Epithelial cell of proximal tubule (primary cell): Measurements from ENCODE around the gene KRTAP1-5. TPM values are rescaled to one million over a fixed set of nuclear protein-coding genes. Genes with fewer than 3 reads are reported as not detected.

Experiments used
- DNase-seq: peaks from one replicate; pipeline ENCODE4 v3.0.0-alpha.2; 2011; ENCODE audit warnings: low read depth
- H3K4me3 ChIP-seq: 2 replicates; pipeline ENCODE4 v1.5.1; 2011; ENCODE audit warnings: low read depth, mild to moderate bottlenecking, low read length
- CTCF ChIP-seq: conservative IDR thresholded peaks from 2 replicates; pipeline ENCODE4 v1.5.1; 2012; ENCODE audit warnings: low read depth, mild to moderate bottlenecking, low read length
- total RNA-seq: library from RNA; depleted of rRNA; stranded (reverse); fragments of >200 nt; gene quantifications from 2 replicates; pipeline ENCODE4 v1.2.3, GENCODE V29; 2015

The KRTAP1-5 gene
- total RNA-seq, 1 donor from 2014 or later, result not detected

- no peak for TF ChIP-seq CTCF
- H3K4me3 ChIP-seq, result no peak overlapping the region
- DNase-seq, result no peak
Observed at GRCh38 chr17:40978575-40979151, 48.3 kb downstream of the KRTAP1-5 start.

Other genes with a start within 250 kb of the KRTAP1-5 start
- not detected in 2 replicates for gene KRT27, start 244.7 kb downstream of the KRTAP1-5 start, total RNA-seq
- gene KRT28, start 227.2 kb downstream of the KRTAP1-5 start, total RNA-seq, result not detected in 2 replicates
- gene KRT10, start 204.6 kb downstream of the KRTAP1-5 start, total RNA-seq, result 10.8 and 22.6 TPM in 2 replicates
- not detected in 2 replicates for gene KRT12, start 160.0 kb downstream of the KRTAP1-5 start, total RNA-seq
- not detected in 2 replicates for gene KRT20, start 142.0 kb downstream of the KRTAP1-5 start, total RNA-seq
- 13.4 and 17.1 TPM in 2 replicates for gene KRT23, start 89.6 kb downstream of the KRTAP1-5 start, total RNA-seq
- not detected in 2 replicates for gene KRT39, start 60.3 kb downstream of the KRTAP1-5 start, total RNA-seq
- not detected in 2 replicates for gene KRT40, start 42.9 kb downstream of the KRTAP1-5 start, total RNA-seq
- gene KRTAP3-3, start 33.0 kb downstream of the KRTAP1-5 start, total RNA-seq, result not detected in 2 replicates
- not detected in 2 replicates for gene KRTAP3-2, start 27.3 kb downstream of the KRTAP1-5 start, total RNA-seq
- not detected in 2 replicates for gene KRTAP3-1, start 18.1 kb downstream of the KRTAP1-5 start, total RNA-seq
- gene KRTAP1-4, start 3.0 kb upstream of the KRTAP1-5 start, total RNA-seq, result not detected in 2 replicates
- not detected in 2 replicates for gene KRTAP1-3, start 7.7 kb upstream of the KRTAP1-5 start, total RNA-seq
- not detected in 2 replicates for gene KRTAP1-1, start 14.2 kb upstream of the KRTAP1-5 start, total RNA-seq
- gene KRTAP2-1, start 20.1 kb upstream of the KRTAP1-5 start, total RNA-seq, result not detected in 2 replicates
- gene KRTAP2-2, start 28.0 kb upstream of the KRTAP1-5 start, total RNA-seq, result not detected in 2 replicates
- gene KRTAP2-3, start 32.9 kb upstream of the KRTAP1-5 start, total RNA-seq, result 11.6 and 26.7 TPM in 2 replicates
- gene KRTAP2-4, start 38.7 kb upstream of the KRTAP1-5 start, total RNA-seq, result not detected in 2 replicates
- gene KRTAP4-7, start 56.9 kb upstream of the KRTAP1-5 start, total RNA-seq, result not detected in 2 replicates
- not detected in 2 replicates for gene KRTAP4-8, start 70.9 kb upstream of the KRTAP1-5 start, total RNA-seq
- not detected in 2 replicates for gene KRTAP4-16, start 75.0 kb upstream of the KRTAP1-5 start, total RNA-seq
- gene KRTAP4-9, start 78.2 kb upstream of the KRTAP1-5 start, total RNA-seq, result 0.58 TPM in 1 of 2 replicates, not detected in the other
- gene KRTAP4-11, start 91.2 kb upstream of the KRTAP1-5 start, total RNA-seq, result not detected in 2 replicates
- gene KRTAP4-12, start 97.0 kb upstream of the KRTAP1-5 start, total RNA-seq, result not detected in 2 replicates
- not detected in 2 replicates for gene KRTAP4-6, start 113.3 kb upstream of the KRTAP1-5 start, total RNA-seq
- not detected in 2 replicates for gene KRTAP4-5, start 122.6 kb upstream of the KRTAP1-5 start, total RNA-seq
- gene KRTAP4-4, start 133.5 kb upstream of the KRTAP1-5 start, total RNA-seq, result not detected in 2 replicates
- not detected in 2 replicates for gene KRTAP4-3, start 141.0 kb upstream of the KRTAP1-5 start, total RNA-seq
- not detected in 2 replicates for gene KRTAP4-2, start 151.0 kb upstream of the KRTAP1-5 start, total RNA-seq
- gene KRTAP4-1, start 157.7 kb upstream of the KRTAP1-5 start, total RNA-seq, result not detected in 2 replicates
- gene KRTAP9-1, start 162.7 kb upstream of the KRTAP1-5 start, total RNA-seq, result not detected in 2 replicates
- not detected in 2 replicates for gene KRTAP9-2, start 199.4 kb upstream of the KRTAP1-5 start, total RNA-seq
- not detected in 2 replicates for gene KRTAP9-3, start 205.2 kb upstream of the KRTAP1-5 start, total RNA-seq
- not detected in 2 replicates for gene KRTAP9-8, start 210.8 kb upstream of the KRTAP1-5 start, total RNA-seq
- gene KRTAP9-4, start 222.5 kb upstream of the KRTAP1-5 start, total RNA-seq, result not detected in 2 replicates
- not detected in 2 replicates for gene KRTAP9-9, start 228.2 kb upstream of the KRTAP1-5 start, total RNA-seq
- gene KRTAP9-6, start 238.2 kb upstream of the KRTAP1-5 start, total RNA-seq, result not detected in 2 replicates
- gene KRTAP9-7, start 248.5 kb upstream of the KRTAP1-5 start, total RNA-seq, result not detected in 2 replicates